ENCODE results near the gene LAMA5. TPM values are rescaled to one million over a fixed set of nuclear protein-coding genes. Genes with fewer than 3 reads are reported as not detected.
A peak's percentile ranks its signal among the peaks of the same experiment; 100 is the strongest.
"Not testable (repeated sequence)": the region's sequence is repeated elsewhere in the genome, so short reads cannot be mapped to it uniquely, and the experiment has no call there.

The LAMA5 gene
- total RNA-seq, 1 experiment from 2014 or later, result 171 TPM

DNA sequence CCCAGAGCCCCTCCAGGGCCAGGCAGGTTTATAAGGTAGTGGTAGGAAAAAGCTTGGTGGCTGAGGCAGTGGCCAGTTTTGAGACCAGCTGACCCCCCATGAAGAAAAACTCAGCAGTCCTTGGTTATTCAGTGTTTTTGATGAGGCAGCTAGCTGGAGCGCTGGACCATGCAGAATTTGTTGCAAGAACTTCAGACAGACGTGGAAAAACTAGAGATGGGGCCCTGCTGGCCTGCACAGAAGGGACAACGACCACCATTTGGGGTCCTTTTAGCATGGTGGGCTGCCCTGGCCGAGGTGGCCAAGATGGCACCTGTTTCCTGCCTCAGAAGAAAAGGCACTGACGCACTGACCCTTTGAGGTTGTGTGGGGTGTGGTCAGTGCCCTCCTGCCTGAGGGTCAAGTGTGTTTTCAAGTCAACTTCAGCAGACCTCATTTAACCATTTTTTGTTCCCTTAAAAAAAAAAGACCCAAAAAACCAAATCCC, 22.5 kb upstream of the LAMA5 start:
- no peak for DNase-seq (ENCODE audit: extremely low read depth, low read depth)

GRCh38 chr20:62388839-62389600, 21.9 kb upstream of the LAMA5 start:
- DNase-seq (ENCODE audit: extremely low read depth, low read depth), result no peak

DNA sequence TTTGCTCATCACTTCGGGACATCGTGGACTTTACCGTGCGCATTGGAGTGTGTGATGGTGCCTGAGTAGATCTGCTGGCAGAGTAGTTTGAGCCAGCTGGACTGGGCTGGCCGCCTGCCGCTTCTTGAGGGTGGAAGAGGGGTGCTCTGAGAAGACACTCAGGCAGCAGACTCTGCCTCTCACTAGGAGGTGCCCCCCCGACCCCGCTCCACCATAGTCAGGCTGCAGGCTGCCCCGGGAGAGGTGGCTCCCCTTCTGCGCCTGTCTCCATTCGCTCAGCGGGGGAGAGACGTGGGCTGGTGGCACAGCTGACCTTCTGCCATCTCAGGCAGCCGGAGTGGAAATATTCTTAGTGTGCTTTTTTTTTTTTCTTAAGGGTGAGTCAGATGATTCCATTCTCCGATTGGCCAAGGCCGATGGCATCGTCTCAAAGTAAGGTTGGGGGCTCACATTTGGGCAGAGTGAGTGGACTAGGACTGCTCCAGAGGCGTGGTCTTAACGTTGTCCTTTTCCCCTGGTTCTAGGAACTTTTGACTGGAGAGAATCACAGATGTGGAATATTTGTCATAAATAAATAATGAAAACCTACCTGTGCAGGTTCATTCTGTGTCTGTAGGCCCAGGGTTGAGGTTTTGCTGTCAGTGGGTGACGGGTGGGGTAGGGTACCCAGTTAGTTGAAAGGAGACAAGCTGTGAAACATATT, 21.0 kb upstream of the LAMA5 start:
- DNase-seq (ENCODE audit: extremely low read depth, low read depth), result no peak

DNA sequence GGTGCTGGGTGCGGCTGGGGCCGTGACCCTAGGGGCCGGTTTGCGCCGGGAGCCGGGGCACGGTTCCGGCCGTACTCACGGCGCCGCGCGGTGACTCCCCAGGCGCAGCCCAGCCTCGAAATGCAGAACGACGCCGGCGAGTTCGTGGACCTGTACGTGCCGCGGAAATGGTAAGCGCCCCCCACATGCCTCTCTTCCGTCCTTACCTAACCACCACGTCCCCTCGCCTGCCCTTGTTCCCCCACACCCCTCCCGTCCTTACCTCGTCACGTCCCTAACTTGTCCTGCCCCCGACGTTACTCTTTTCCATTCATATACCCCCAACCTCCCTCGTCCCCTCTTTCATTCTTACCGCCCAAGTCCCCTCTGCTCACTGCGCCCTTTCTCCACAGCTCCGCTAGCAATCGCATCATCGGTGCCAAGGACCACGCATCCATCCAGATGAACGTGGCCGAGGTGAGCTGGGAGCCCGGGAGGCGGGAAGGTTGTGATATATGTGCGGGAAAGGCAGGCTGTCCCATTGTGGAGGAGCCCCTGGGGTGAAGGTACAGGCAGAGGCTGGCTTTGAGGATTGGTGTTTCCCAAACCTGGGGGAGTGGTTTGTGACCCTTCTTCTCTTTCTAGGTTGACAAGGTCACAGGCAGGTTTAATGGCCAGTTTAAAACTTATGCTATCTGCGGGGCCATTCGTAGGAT, 20.3 kb upstream of the LAMA5 start:
- no peak for DNase-seq (ENCODE audit: extremely low read depth, low read depth)

GRCh38 chr20:62386383-62387218, 19.5 kb upstream of the LAMA5 start, which contains the start of gene RPS21:
Gene RPS21, plus strand, starts transcription at chr20:62387103. Its CDS starts 236 bp downstream, at chr20:62387339.
- DNase-seq (ENCODE audit: extremely low read depth, low read depth), result peak; percentile 87

DNA sequence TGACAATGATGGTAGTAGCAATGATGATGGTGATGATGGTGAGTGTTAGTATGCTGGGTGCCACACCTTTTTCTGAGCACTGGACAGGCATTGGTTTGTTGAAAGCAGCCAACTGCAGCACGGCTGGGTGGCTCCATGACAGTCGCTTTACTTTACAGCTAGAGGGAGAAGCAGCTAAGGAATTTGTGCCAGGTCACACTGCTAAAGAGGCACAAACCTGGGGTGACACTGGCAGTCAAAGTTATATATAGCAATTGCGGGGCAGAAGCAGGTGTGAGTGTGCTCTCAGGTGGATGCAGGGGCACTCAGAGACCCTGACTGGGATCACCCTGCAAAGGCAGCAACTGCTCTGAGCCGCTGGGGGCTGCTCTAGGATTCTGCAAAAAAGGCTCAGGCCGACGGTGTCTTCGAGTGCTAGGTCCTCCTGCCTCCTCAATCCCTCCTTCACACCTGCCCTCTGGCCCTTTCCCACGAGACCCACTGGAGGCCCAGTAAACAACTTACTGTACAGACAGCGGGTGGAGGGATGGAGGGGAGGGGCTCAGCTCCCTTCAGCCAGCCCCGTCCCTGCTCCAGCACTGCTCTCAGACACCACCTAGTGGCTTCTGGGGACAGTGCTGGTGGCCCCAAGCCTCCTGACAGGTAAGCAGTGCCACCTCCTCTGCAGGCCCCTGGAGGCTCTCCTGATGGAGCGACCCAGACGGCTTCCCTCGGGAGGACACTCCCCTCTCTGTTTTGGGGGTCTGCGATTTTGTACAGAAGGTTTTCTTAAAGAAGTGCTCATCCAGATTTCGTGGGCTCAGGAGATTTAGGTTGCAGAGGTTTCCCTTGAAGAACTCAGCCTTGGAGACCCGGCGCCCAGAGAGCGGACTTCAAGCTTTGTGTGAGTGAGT, 15.4 kb upstream of the LAMA5 start:
- peak; percentile 79 for DNase-seq (ENCODE audit: extremely low read depth, low read depth)

DNA sequence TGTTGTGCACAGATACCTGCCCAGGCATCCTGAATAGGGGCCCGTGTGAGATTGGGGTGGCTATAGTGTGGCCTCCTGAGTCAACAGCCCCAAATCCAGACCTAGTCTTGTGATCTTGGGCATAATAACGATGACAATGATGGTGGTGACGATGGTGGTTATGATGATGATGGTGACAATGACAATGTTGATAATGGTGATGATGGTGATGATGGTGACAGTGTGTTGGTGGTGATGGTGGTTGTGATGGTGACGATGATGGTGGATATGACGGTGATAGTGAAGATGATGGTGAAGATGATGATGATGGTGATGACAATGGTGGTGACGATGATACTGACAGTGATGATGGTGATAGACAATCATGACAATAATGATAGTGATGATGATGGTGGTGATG, 14.7 kb upstream of the LAMA5 start:
- no peak for DNase-seq (ENCODE audit: extremely low read depth, low read depth)

DNA sequence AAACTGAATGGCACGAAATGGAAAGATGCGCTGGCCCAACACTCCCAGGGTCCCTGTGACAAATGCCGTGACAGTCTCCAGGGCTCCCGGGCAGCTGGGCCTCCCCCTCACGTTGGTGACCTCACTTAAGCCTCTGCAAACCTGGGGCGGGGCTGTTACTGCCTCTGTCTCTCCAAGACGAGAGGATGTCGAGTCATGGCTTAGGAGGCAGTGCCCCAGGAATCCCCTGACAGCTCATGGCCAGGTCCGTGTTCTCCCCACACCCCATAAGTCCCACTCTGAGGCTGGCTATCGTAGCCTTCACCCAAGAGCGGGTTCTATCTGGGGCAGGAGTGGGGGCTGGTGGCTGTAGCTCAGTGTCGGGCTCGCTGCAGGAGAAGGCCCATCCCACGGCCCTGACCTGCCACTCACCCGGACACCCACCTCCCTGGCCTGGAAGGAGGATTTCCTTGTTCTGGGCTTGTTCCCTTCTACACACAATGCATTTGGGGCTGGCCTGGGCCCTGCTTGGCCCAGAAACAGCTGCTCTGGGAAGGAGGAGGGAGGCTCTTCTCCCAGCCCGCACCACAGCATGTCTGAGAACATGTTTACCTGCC, 14.2 kb upstream of the LAMA5 start:
- DNase-seq (ENCODE audit: extremely low read depth, low read depth), result no peak

- no peak for DNase-seq (ENCODE audit: extremely low read depth, low read depth)
Observed at GRCh38 chr20:62378215-62378614, 11.1 kb upstream of the LAMA5 start.

- no peak for DNase-seq (ENCODE audit: extremely low read depth, low read depth)
Observed at GRCh38 chr20:62377615-62378178, 10.6 kb upstream of the LAMA5 start.

DNA sequence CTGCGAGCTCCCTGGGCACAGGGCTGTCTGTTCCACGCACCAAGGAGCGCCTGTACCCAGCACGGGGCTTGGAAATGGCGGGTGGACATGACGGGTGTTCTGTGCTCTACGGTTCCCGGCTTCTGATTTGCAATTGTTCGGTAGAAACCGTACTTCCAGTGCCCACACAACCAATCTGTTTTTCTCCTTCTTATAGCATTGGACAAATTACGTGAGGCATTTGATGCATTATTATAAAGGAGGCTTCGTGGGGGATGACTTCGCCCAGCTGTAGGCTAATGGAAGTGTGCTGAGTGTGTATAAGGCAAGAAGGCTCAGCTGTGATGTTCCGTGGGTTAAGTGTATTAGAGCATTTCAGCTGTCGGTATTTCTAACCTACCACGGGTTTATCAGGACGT, 10.0 kb upstream of the LAMA5 start:
- no peak for DNase-seq (ENCODE audit: extremely low read depth, low read depth)

DNA sequence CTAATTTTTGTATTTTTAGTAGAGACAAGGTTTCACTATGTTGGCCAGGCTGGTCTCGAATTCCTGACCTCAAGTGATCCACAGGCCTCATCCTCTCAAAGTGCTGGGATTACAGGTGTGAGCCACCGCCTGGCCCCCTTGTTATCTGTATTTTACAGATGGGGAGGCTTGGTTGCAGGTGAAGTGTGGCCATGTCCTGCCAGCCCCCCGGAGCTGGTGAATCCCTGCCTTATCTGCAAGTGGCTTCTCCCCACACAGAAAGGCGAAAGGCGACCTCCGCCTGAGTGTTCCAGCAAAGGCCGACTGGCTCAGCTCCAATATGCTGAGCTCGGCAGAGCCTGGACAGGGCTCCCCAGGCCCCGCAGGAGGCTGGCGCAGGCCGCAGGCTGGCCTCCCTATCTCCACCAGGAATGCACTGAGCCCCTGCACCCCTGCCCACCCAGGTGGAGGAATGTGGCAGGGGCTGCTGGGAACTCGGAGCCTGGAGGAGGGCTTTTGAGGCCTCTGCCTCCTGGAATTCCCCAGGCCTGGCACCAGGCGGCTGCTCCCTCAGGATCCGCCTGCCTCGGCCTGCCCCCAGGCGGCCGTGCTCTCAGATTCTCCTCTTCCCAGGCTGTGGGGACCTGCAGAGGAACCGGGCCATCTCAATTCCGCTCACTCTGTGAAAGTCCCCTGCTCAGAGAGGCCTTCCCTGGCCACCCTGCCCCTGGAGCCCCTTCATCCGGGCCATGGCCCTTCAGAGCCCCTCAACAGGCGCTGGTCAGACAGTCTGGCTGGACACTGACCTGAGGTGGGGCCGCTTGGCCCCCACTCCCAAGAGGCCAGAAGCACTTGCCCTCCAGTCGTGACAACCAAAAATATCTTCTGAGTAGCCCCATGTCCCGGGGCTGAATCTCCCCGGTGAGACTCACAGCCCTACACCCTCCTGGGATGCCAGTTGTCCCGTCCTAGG, 9.3 kb upstream of the LAMA5 start:
- no peak for DNase-seq (ENCODE audit: extremely low read depth, low read depth)

DNA sequence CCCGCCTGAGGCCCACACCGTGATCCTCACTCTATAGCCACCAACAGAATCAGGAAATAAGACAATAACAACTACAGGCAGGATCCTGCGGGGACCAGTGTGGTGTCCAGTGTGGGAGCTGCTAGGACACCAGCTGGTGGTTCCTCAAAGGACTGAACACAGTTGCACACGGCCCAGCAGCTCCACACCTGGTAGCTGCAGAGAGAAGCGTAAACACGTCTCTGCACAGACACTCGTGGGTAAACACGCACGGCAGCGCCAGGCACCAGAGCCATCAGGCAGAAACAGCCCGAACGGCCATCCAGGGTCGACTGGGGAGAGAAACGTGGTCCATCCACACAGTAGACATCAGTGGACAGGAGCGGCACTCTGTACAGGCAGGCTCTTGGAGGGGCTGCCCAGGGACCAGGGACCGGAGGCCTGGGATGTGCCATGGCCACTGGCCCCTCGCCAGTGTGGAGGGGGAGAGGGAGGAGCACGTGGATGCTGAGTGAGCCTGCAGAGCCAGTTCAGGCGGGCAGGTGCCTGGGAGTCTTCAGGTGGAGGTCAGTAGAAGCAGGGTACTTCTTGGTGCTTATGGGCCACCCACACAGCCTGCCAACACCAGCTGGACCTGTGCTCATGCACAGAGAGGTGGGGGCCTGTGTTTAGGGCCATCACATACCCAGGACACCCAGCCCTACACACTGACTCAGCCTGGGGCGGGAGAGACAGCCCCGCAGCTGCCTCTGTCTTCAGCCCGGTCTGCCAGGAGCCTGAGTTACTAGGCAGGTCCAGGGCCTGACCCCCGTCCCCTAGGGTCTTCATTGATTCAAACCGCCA, 7.4 kb upstream of the LAMA5 start:
- DNase-seq (ENCODE audit: extremely low read depth, low read depth), result no peak

DNA sequence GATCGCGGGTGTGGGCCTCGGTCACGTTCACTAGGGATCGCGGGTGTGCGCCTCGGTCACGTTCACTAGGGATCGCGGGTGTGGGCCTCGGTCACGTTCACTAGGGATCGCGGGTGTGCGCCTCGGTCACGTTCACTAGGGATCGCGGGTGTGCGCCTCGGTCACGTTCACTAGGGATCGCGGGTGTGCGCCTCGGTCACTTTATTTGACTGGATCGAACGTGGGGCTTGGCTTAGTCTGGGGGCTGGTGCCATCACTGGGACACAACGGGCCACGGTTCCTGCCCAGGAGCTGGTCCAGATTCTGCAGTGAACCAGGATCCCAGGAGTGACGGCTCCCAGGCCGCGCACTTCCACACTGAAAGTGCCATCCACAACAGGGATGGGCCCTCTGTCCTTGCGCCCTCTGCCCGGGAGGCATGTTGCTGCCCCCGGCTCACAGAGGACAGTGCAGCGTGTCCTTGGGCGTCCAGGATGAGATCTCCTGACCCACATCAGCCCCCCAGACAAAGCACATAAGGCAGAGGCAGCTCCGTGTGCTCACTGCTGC, 6.6 kb upstream of the LAMA5 start:
- DNase-seq (ENCODE audit: extremely low read depth, low read depth), result not testable (repeated sequence)

- no peak for DNase-seq (ENCODE audit: extremely low read depth, low read depth)
Observed at GRCh38 chr20:62372042-62372993, 5.2 kb upstream of the LAMA5 start.

Measured in NCI-H460 (cell line).